IPS-15b (cell line): Measurements from ENCODE around the gene C22orf39.

Experiments used
- H3K27me3 ChIP-seq: one replicate; pipeline ENCODE4 v1.6.1; 2013; ENCODE audit warnings: low read length; ENCODE audit not compliant: control insufficient read depth, insufficient read depth
- H3K36me3 ChIP-seq: one replicate; pipeline ENCODE4 v1.6.1; 2013; ENCODE audit warnings: low read length; ENCODE audit not compliant: control insufficient read depth, insufficient read depth
- H3K4me1 ChIP-seq: one replicate; pipeline ENCODE4 v1.6.1; 2013; ENCODE audit warnings: mild to moderate bottlenecking, low read length; ENCODE audit not compliant: control insufficient read depth, insufficient read depth
- H3K4me3 ChIP-seq: one replicate; pipeline ENCODE4 v1.5.1; 2013; ENCODE audit warnings: low read depth, low read length
- H3K9ac ChIP-seq: one replicate; pipeline ENCODE4 v1.6.1; 2013; ENCODE audit warnings: low read depth, mild to moderate bottlenecking, low read length
- H3K9me3 ChIP-seq: one replicate; pipeline ENCODE4 v1.6.1; 2013; ENCODE audit warnings: mild to moderate bottlenecking, low read length; ENCODE audit not compliant: control insufficient read depth, insufficient read depth

The C22orf39 gene

GRCh38 chr22:19461506-19461905 lies 14.0 kb upstream of the C22orf39 start:
- H3K36me3 ChIP-seq, result peaks cover 37% of the 10 kb centered on the region
- H3K9ac ChIP-seq, result no peak overlapping the region
- H3K4me1 ChIP-seq, result no peaks in the 10 kb centered on the region
- no peak overlapping the region for H3K4me3 ChIP-seq
- H3K9me3 ChIP-seq, result no peaks in the 10 kb centered on the region
- no peaks in the 10 kb centered on the region for H3K27me3 ChIP-seq

GRCh38 chr22:19460036-19460435 lies 12.5 kb upstream of the C22orf39 start:
- Histone ChIP-seq H3K4me1 (no peaks in the 10 kb centered on the region), H3K9me3 (no peaks in the 10 kb centered on the region), H3K4me3 (no peak overlapping the region), H3K27me3 (no peaks in the 10 kb centered on the region), H3K36me3 (peaks cover 38% of the 10 kb centered on the region), H3K9ac (no peak overlapping the region)

GRCh38 chr22:19457828-19458428 lies 10.4 kb upstream of the C22orf39 start:
- H3K36me3 ChIP-seq, result peaks cover 38% of the 10 kb centered on the region
- H3K9me3 ChIP-seq, result no peaks in the 10 kb centered on the region
- H3K4me1 ChIP-seq, result no peaks in the 10 kb centered on the region
- H3K9ac ChIP-seq, result no peak overlapping the region
- no peaks in the 10 kb centered on the region for H3K27me3 ChIP-seq
- no peak overlapping the region for H3K4me3 ChIP-seq

- Histone ChIP-seq H3K27me3 (no peaks in the 10 kb centered on the region), H3K36me3 (peaks cover 40% of the 10 kb centered on the region), H3K4me3 (no peak overlapping the region), H3K4me1 (no peaks in the 10 kb centered on the region), H3K9me3 (no peaks in the 10 kb centered on the region), H3K9ac (no peak overlapping the region)
These were observed 9.0 kb upstream of the C22orf39 start for GRCh38 chr22:19456541-19456940.

GRCh38 chr22:19455585-19456370 lies 8.3 kb upstream of the C22orf39 start:
- Histone ChIP-seq H3K9me3 (no peaks in the 10 kb centered on the region), H3K27me3 (no peaks in the 10 kb centered on the region), H3K9ac (no peak overlapping the region), H3K4me3 (no peak overlapping the region), H3K4me1 (no peaks in the 10 kb centered on the region), H3K36me3 (peaks cover 42% of the 10 kb centered on the region)

GRCh38 chr22:19455033-19455432 lies 7.5 kb upstream of the C22orf39 start:
- Histone ChIP-seq H3K27me3 (no peaks in the 10 kb centered on the region), H3K9ac (no peak overlapping the region), H3K4me3 (no peak overlapping the region), H3K36me3 (peaks cover 35% of the 10 kb centered on the region), H3K4me1 (no peaks in the 10 kb centered on the region), H3K9me3 (no peaks in the 10 kb centered on the region)

- Histone ChIP-seq H3K36me3 (peaks cover 34% of the 10 kb centered on the region), H3K27me3 (no peaks in the 10 kb centered on the region), H3K4me3 (no peak overlapping the region), H3K9me3 (no peaks in the 10 kb centered on the region), H3K9ac (no peak overlapping the region), H3K4me1 (no peaks in the 10 kb centered on the region)
These were observed 6.6 kb upstream of the C22orf39 start for GRCh38 chr22:19454156-19454555.

- Histone ChIP-seq H3K36me3 (peaks cover 34% of the 10 kb centered on the region), H3K9ac (no peak overlapping the region), H3K9me3 (no peaks in the 10 kb centered on the region), H3K27me3 (no peaks in the 10 kb centered on the region), H3K4me3 (no peak overlapping the region), H3K4me1 (no peaks in the 10 kb centered on the region)
These were observed 6.2 kb upstream of the C22orf39 start for GRCh38 chr22:19453718-19454117.

GRCh38 chr22:19451570-19451969 lies 4.1 kb upstream of the C22orf39 start:
- no peak overlapping the region for H3K9ac ChIP-seq
- peaks cover 25% of the 10 kb centered on the region for H3K36me3 ChIP-seq
- H3K4me1 ChIP-seq, result no peaks in the 10 kb centered on the region
- no peaks in the 10 kb centered on the region for H3K9me3 ChIP-seq
- no peak overlapping the region for H3K4me3 ChIP-seq
- H3K27me3 ChIP-seq, result peaks cover under 1% of the 10 kb centered on the region

GRCh38 chr22:19450363-19451175 lies 3.1 kb upstream of the C22orf39 start:
- Histone ChIP-seq H3K9ac (no peak overlapping the region), H3K4me1 (no peaks in the 10 kb centered on the region), H3K36me3 (peaks cover 19% of the 10 kb centered on the region), H3K4me3 (no peak overlapping the region), H3K9me3 (no peaks in the 10 kb centered on the region), H3K27me3 (peaks cover 6% of the 10 kb centered on the region)

GRCh38 chr22:19449422-19449767 lies 1.9 kb upstream of the C22orf39 start:
- Histone ChIP-seq H3K36me3 (peaks cover 14% of the 10 kb centered on the region), H3K4me3 (no peak overlapping the region), H3K4me1 (no peaks in the 10 kb centered on the region), H3K9ac (no peak overlapping the region), H3K27me3 (peaks cover 6% of the 10 kb centered on the region), H3K9me3 (no peaks in the 10 kb centered on the region)
